Measurements from ENCODE around the gene ITGB2.

Gene ITGB2

GRCh38 chr21:44920694-44921604, at the start of gene ITGB2:
TSS of gene ITGB2 (minus strand) at chr21:44920899. CDS start at chr21:44910782, 10,117 bp downstream.
- H3K4me3 ChIP-seq (ENCODE audit: low read depth, low read length), result peak within 1 kb of the TSS; percentile 92
- TF ChIP-seq CTCF (IDR thresholded peaks at IDR 0.05; ENCODE audit: low read depth, low read length) (no peak), POLR2A (IDR thresholded peaks at IDR 0.05; ENCODE audit: extremely low read depth, insufficient read length) (no peak), MYC (IDR thresholded peaks at IDR 0.05; ENCODE audit: low read depth, low read length) (no peak; the same call in 1 of the 2 replicates), MAX (IDR thresholded peaks at IDR 0.05; ENCODE audit: low read depth, low read length) (no peak; the same call in 1 of the 2 replicates)
- DNase-seq (ENCODE audit: low read depth), result peak; percentile 95

GRCh38 chr21:44969931-44970755, 49.4 kb upstream of the ITGB2 start:
- H3K4me3 ChIP-seq (ENCODE audit: low read depth, low read length), result no peak overlapping the region
- DNase-seq (ENCODE audit: low read depth), result peak; percentile 71
- TF ChIP-seq MAX (IDR thresholded peaks at IDR 0.05; ENCODE audit: low read depth, low read length) (peak; percentile 27; the same call in 1 of the 2 replicates), MYC (IDR thresholded peaks at IDR 0.05; ENCODE audit: low read depth, low read length) (no peak)

- no peak for DNase-seq (ENCODE audit: low read depth)
- no peak for TF ChIP-seq MAX (IDR thresholded peaks at IDR 0.05; ENCODE audit: low read depth, low read length)
- TF ChIP-seq CTCF (IDR thresholded peaks at IDR 0.05; ENCODE audit: low read depth, low read length), result no peak
- TF ChIP-seq POLR2A (IDR thresholded peaks at IDR 0.05; ENCODE audit: extremely low read depth, insufficient read length), result no peak
- TF ChIP-seq MYC (IDR thresholded peaks at IDR 0.05; ENCODE audit: low read depth, low read length), result no peak
- no peak overlapping the region for H3K4me3 ChIP-seq (ENCODE audit: low read depth, low read length)
Observed at GRCh38 chr21:44969066-44969670, 48.5 kb upstream of the ITGB2 start.

GRCh38 chr21:44967082-44968047, 46.7 kb upstream of the ITGB2 start:
- H3K4me3 ChIP-seq (ENCODE audit: low read depth, low read length), result no peak overlapping the region
- no peak for DNase-seq (ENCODE audit: low read depth)
- TF ChIP-seq MYC (IDR thresholded peaks at IDR 0.05; ENCODE audit: low read depth, low read length), result no peak
- no peak for TF ChIP-seq MAX (IDR thresholded peaks at IDR 0.05; ENCODE audit: low read depth, low read length)
- TF ChIP-seq POLR2A (IDR thresholded peaks at IDR 0.05; ENCODE audit: extremely low read depth, insufficient read length), result no peak
- TF ChIP-seq CTCF (IDR thresholded peaks at IDR 0.05; ENCODE audit: low read depth, low read length), result no peak

GRCh38 chr21:44966135-44967081, 45.7 kb upstream of the ITGB2 start:
- TF ChIP-seq MYC (IDR thresholded peaks at IDR 0.05; ENCODE audit: low read depth, low read length) (no peak), POLR2A (IDR thresholded peaks at IDR 0.05; ENCODE audit: extremely low read depth, insufficient read length) (no peak), MAX (IDR thresholded peaks at IDR 0.05; ENCODE audit: low read depth, low read length) (no peak), CTCF (IDR thresholded peaks at IDR 0.05; ENCODE audit: low read depth, low read length) (no peak)
- H3K4me3 ChIP-seq (ENCODE audit: low read depth, low read length), result no peak overlapping the region
- DNase-seq (ENCODE audit: low read depth), result no peak

Data from NB4 (cell line).